GM18951 (cell line): Measurements from ENCODE around the gene DMRT1.

Experiments
- POLR2A ChIP-seq: IDR thresholded peaks from 4 replicates; pipeline ENCODE4 v1.6.1; 2011; ENCODE audit warnings: mild to moderate bottlenecking; ENCODE audit not compliant: insufficient read length, insufficient read depth; ENCODE audit errors: extremely low read depth
- in situ Hi-C: fragments of 300-500 bp; cut with MboI; formaldehyde crosslinking; loops from one replicate; pipeline ENCODE4 v1.12.0; 2022; ENCODE audit warnings: low sequenced_read_pairs, mixed read lengths, inconsistent platforms; ENCODE audit not compliant: unreplicated experiment

DMRT1 gene

GRCh38 chr9:841371-842209 is at the start of gene DMRT1:
Gene DMRT1, plus strand, starts transcription at chr9:841697. Its CDS starts 142 bp downstream, at chr9:841839.
- no peak for TF ChIP-seq POLR2A
- in situ Hi-C loops: no loop called here

GRCh38 chr9:792331-793260 is 48.9 kb upstream of the DMRT1 start:
- no peak for TF ChIP-seq POLR2A
- in situ Hi-C loops: no loop called here

- in situ Hi-C loops: no loop called here
- TF ChIP-seq POLR2A: no peak
These were observed 47.1 kb upstream of the DMRT1 start for GRCh38 chr9:794386-794785.

GRCh38 chr9:795869-796268 is 45.6 kb upstream of the DMRT1 start:
- no peak for TF ChIP-seq POLR2A
- in situ Hi-C loops: no loop called here

- in situ Hi-C loops: no loop called here
- no peak for TF ChIP-seq POLR2A
These were observed 40.8 kb upstream of the DMRT1 start for GRCh38 chr9:800591-801150.

- TF ChIP-seq POLR2A: no peak
- in situ Hi-C loops: no loop called here
These were observed 40.0 kb upstream of the DMRT1 start for GRCh38 chr9:801399-802071.

GRCh38 chr9:804026-804425 is 37.5 kb upstream of the DMRT1 start:
- in situ Hi-C loops: no loop called here
- no peak for TF ChIP-seq POLR2A

- in situ Hi-C loops: no loop called here
These were observed 36.3 kb upstream of the DMRT1 start for GRCh38 chr9:805151-805550.

GRCh38 chr9:806285-807156 is 35.0 kb upstream of the DMRT1 start:
- in situ Hi-C loops: no loop called here
- no peak for TF ChIP-seq POLR2A

More at GRCh38 chr9:805151-805550, 36.3 kb upstream of the DMRT1 start:
- no peak for TF ChIP-seq POLR2A

GRCh38 chr9:811106-811531 is 30.4 kb upstream of the DMRT1 start:
- in situ Hi-C loops: no loop called here
- no peak for TF ChIP-seq POLR2A

GRCh38 chr9:818958-819357 is 22.5 kb upstream of the DMRT1 start:
- no peak for TF ChIP-seq POLR2A
- in situ Hi-C loops: no loop called here
